ENCODE data around the gene TKTL1. TPM values are rescaled to one million over a fixed set of nuclear protein-coding genes. Genes with fewer than 3 reads are reported as not detected.
"Not testable (repeated sequence)": the region's sequence is repeated elsewhere in the genome, so short reads cannot be mapped to it uniquely, and the experiment has no call there.

Gene TKTL1
- polyA plus RNA-seq, 1 donor, result 0.28 TPM

- DNase-seq, result not testable (repeated sequence)
Measured at GRCh38 chrX:154343620-154344019, 48.0 kb downstream of the TKTL1 start.

- DNase-seq, result no peak
Measured at GRCh38 chrX:154348114-154348531, 52.5 kb downstream of the TKTL1 start.

GRCh38 chrX:154348646-154349358, 53.2 kb downstream of the TKTL1 start:
- no peak for DNase-seq

GRCh38 chrX:154349359-154349935, 53.9 kb downstream of the TKTL1 start:
- no peak for DNase-seq

- DNase-seq, result no peak
Measured at GRCh38 chrX:154349979-154350378, 54.4 kb downstream of the TKTL1 start.

GRCh38 chrX:154350429-154351182, 55.0 kb downstream of the TKTL1 start:
- no peak for DNase-seq

- DNase-seq, result no peak
Measured at GRCh38 chrX:154351183-154352011, 55.8 kb downstream of the TKTL1 start.

- no peak for DNase-seq
Measured at GRCh38 chrX:154352012-154352401, 56.4 kb downstream of the TKTL1 start.

GRCh38 chrX:154352466-154352865, 56.9 kb downstream of the TKTL1 start:
- no peak for DNase-seq

GRCh38 chrX:154353172-154353843, 57.7 kb downstream of the TKTL1 start:
- no peak for DNase-seq

- no peak for DNase-seq
Measured at GRCh38 chrX:154354013-154354412, 58.4 kb downstream of the TKTL1 start.

GRCh38 chrX:154354516-154354915, 58.9 kb downstream of the TKTL1 start:
- no peak for DNase-seq

GRCh38 chrX:154355094-154355775, 59.6 kb downstream of the TKTL1 start:
- DNase-seq, result no peak

- DNase-seq, result no peak
Measured at GRCh38 chrX:154355776-154356140, 60.2 kb downstream of the TKTL1 start.

GRCh38 chrX:154356596-154356995, 61.0 kb downstream of the TKTL1 start:
- no peak for DNase-seq

- DNase-seq, result no peak
Measured at GRCh38 chrX:154357205-154357604, 61.6 kb downstream of the TKTL1 start.

- DNase-seq, result no peak
Measured at GRCh38 chrX:154358011-154358410, 62.4 kb downstream of the TKTL1 start.

- DNase-seq, result no peak
Measured at GRCh38 chrX:154358829-154359228, 63.2 kb downstream of the TKTL1 start.

- no peak for DNase-seq
Measured at GRCh38 chrX:154359362-154360154, 64.0 kb downstream of the TKTL1 start.

- no peak for DNase-seq
Measured at GRCh38 chrX:154360155-154360713, 64.6 kb downstream of the TKTL1 start.

Data from left kidney (tissue), 2 donors.